Colonic mucosa (tissue), 4 donors: ENCODE measurements around the gene PROSER2. TPM values are rescaled to one million over a fixed set of nuclear protein-coding genes. Genes with fewer than 3 reads are reported as not detected.

ENCODE experiments used
- DNase-seq: peaks from one replicate; pipeline ENCODE4 v3.0.0-alpha.2; 2020
- H3K27ac ChIP-seq: fragments of 200-600 bp; one replicate; pipeline ENCODE4 v1.8.0; 2021
- H3K27me3 ChIP-seq: fragments of 200-600 bp; one replicate; pipeline ENCODE4 v1.8.0; 2021
- H3K36me3 ChIP-seq: fragments of 200-600 bp; one replicate; pipeline ENCODE4 v1.8.0; 2021
- H3K4me1 ChIP-seq: fragments of 200-600 bp; one replicate; pipeline ENCODE4 v1.8.0; 2021; ENCODE audit warnings: mild to moderate bottlenecking
- H3K4me3 ChIP-seq: fragments of 200-600 bp; one replicate; pipeline ENCODE4 v1.8.0; 2021
- H3K9ac ChIP-seq, 2 donors: one replicate each; pipeline ENCODE4 v1.7.0; 2013; ENCODE audit warnings: control low read depth in 2 of 2, low read depth in 2 of 2, low read length in 2 of 2
- H3K9me3 ChIP-seq: fragments of 200-600 bp; one replicate; pipeline ENCODE4 v1.8.0; 2021
- CTCF ChIP-seq: fragments of 200-600 bp; IDR thresholded peaks from one replicate; pipeline ENCODE4 v1.8.0; 2022; ENCODE audit warnings: antibody characterized with exemption, mild to moderate bottlenecking
- intact Hi-C: fragments of 100-400 bp; cut with DNase I; formaldehyde crosslinking; loops from one replicate; pipeline ENCODE4 v1.14.1; 2022
- total RNA-seq, 2 donors: library from RNA; stranded (reverse); fragmentation: NEBNext Ultra II Directional in 1 of 2; extraction: Animal tissue kit (Norgen Biotek cat#: 25700) in 1 of 2; gene quantifications; one replicate each; pipeline ENCODE4 v1.2.1, GENCODE V29; 2021
- donor health status: healthy.
- donor health status: DM: no; HTN: no; CAD: no.
- donor health status: DM: no; HTN: no; CAD: no.

Gene PROSER2
- total RNA-seq, 2 donors from 2014 or later = 12.9 to 16.2 TPM

GRCh38 chr10:11835704-11836103, 12.5 kb downstream of the PROSER2 start:
- Histone ChIP-seq H3K27me3 (no peaks in the 10 kb centered on the region), H3K4me1 (peaks cover 6% of the 10 kb centered on the region), H3K9ac (no peak overlapping the region), H3K9me3 (no peaks in the 10 kb centered on the region), H3K4me3 (no peak overlapping the region), H3K27ac (no peak overlapping the region), H3K36me3 (no peaks in the 10 kb centered on the region)
- no peak for TF ChIP-seq CTCF
- intact Hi-C loops = no loop called here
- no peak for DNase-seq

DNA sequence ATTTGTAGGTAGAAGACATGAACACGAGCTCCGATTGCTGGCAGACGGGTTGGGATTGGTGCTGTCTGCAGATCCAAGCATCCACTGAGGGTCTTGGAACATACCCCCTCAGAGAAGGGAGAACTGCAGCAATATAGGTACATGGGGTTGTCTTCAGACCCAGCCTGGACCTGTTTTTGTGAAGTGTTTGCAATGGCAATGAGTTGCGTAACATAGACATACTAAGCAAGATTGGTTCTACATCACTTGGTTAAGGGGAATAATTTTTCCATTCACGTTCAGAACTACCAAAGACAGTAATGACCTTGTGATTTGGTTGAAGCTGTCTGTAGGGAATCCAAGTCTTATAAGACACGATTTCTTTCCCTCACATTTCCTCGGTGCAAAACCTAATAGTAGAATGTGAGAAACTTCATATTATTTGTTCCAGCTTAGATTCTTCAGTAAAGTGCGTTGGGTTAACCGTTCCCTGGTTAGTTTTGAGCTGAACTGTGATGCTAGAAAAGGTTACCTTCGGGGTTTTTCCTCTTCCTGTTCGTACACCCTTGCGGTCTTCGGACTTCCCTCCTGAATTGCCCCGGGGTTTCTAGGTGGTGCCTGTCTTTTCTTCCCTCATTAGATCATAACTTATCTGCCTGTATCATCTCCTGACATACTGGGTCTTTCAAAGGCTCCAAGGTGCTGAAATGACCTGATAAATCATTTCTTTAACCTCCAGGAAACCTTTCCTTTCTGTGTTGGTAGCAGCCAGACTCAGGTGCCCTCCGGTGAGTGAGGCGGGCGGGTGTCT, 14.4 kb downstream of the PROSER2 start:
- Histone ChIP-seq H3K27ac (no peak overlapping the region), H3K27me3 (no peaks in the 10 kb centered on the region), H3K9ac (no peak overlapping the region), H3K4me3 (no peak overlapping the region), H3K9me3 (no peaks in the 10 kb centered on the region), H3K36me3 (no peaks in the 10 kb centered on the region), H3K4me1 (no peaks in the 10 kb centered on the region)
- no peak for TF ChIP-seq CTCF
- intact Hi-C loops = no loop called here
- DNase-seq = no peak

- TF ChIP-seq CTCF = no peak
- intact Hi-C loops = no loop called here
- Histone ChIP-seq H3K36me3 (no peaks in the 10 kb centered on the region), H3K4me1 (no peaks in the 10 kb centered on the region), H3K9ac (no peak overlapping the region), H3K9me3 (no peaks in the 10 kb centered on the region), H3K27ac (no peak overlapping the region), H3K27me3 (no peaks in the 10 kb centered on the region), H3K4me3 (no peak overlapping the region)
- DNase-seq = no peak
Measured at GRCh38 chr10:11838298-11838852, 15.2 kb downstream of the PROSER2 start.

DNA sequence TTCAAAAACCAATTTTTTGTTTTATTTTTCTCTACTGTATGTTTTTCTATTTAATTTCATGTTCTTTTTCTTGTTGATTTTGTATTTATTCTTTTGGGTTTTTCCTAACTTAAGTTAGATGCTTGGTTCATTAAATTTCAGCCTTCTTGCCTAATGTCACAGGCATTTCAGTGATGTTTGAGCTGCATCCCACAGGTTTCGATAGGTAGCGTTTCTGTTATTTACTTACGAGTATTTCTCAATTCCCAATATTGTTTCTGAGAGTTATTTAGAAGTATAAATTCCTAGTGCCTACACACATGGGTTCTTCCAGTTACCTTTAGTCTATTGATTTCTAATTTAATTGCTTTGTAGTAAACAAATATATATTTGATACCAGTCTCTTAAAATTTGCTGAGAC, 18.2 kb downstream of the PROSER2 start:
- no peaks in the 10 kb centered on the region for H3K36me3 ChIP-seq
- H3K9me3 ChIP-seq = no peaks in the 10 kb centered on the region
- TF ChIP-seq CTCF = no peak
- intact Hi-C loops = no loop called here
- no peak overlapping the region for H3K4me3 ChIP-seq
- no peak for DNase-seq
- H3K4me1 ChIP-seq = no peaks in the 10 kb centered on the region
- no peak overlapping the region for H3K9ac ChIP-seq
- no peaks in the 10 kb centered on the region for H3K27me3 ChIP-seq
- H3K27ac ChIP-seq = no peak overlapping the region

GRCh38 chr10:11842411-11842810, 19.3 kb downstream of the PROSER2 start:
- no peaks in the 10 kb centered on the region for H3K4me1 ChIP-seq
- no peak overlapping the region for H3K27ac ChIP-seq
- H3K9me3 ChIP-seq = no peaks in the 10 kb centered on the region
- no peak for DNase-seq
- H3K36me3 ChIP-seq = no peaks in the 10 kb centered on the region
- no peak overlapping the region for H3K4me3 ChIP-seq
- no peak for TF ChIP-seq CTCF
- H3K9ac ChIP-seq = no peak overlapping the region
- intact Hi-C loops = no loop called here
- no peaks in the 10 kb centered on the region for H3K27me3 ChIP-seq
